HG03280 (cell line): ENCODE measurements around the gene BTNL2.

Experiments
- ATAC-seq: cut with Tn5 transposase; IDR thresholded peaks from one replicate; pipeline ENCODE4 v1.9.1; 2021; ENCODE audit warnings: mild to moderate bottlenecking, moderate library complexity; ENCODE audit not compliant: unreplicated experiment

The BTNL2 gene

GRCh38 chr6:32416036-32416435 is 9.1 kb upstream of the BTNL2 start:
- ATAC-seq, result no peak

DNA sequence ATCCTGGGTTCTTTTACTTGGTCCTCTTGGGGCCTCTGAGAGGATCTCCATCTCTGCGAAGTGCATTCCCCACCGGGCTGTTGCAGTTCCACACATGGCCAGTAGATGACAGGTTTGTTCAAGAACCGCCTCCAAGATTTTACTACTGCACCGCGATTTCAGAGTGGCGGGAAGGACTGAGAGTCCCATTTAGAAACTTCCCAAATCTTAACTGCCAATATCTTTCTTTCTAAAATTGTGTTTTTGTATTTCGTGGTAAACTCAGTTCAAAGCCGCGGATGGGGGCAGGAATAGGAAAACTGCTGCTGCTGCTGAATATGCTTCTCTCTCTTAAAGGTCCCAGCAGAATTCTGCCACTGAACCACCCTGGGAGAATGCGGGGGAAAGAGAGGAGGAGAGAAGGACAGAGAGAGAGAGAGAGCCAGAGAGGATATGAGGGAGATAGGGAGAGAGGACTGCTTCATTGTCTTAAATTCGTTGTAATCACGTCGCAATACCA is 8.6 kb upstream of the BTNL2 start:
- ATAC-seq, result peak; percentile 50

DNA sequence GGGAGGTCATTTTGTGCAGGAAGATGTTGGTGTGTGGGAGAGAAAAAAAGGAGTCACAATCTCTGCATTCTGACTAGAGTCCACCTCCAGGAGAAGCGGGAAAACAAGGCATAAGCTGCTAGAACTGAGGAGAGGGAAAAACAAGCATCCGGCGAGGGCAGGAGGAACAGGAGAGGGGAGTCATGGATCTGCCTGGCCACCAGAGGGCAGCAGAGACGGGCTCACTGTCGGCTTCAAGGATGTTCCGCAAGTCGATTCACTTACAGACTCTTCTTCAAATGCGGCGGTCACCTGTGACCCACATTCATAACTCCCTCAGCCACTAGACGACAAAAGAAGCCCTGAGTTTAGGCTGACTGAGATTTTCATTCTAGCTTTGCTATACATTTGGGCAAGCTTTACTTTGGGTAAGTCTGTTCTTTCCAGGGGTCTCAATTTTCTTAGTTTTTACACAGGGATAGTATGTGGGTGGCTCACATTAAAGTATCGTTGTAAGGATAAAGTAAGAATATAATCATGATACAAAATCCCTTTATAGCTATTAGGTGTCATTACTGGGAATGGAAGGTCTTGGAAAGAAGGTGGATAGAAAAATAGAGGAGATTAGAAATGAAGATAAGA is 6.6 kb upstream of the BTNL2 start:
- peak; percentile 65 for ATAC-seq

GRCh38 chr6:32411566-32412327 is 4.8 kb upstream of the BTNL2 start:
- no peak for ATAC-seq

GRCh38 chr6:32410906-32411305 is 3.9 kb upstream of the BTNL2 start:
- no peak for ATAC-seq

DNA sequence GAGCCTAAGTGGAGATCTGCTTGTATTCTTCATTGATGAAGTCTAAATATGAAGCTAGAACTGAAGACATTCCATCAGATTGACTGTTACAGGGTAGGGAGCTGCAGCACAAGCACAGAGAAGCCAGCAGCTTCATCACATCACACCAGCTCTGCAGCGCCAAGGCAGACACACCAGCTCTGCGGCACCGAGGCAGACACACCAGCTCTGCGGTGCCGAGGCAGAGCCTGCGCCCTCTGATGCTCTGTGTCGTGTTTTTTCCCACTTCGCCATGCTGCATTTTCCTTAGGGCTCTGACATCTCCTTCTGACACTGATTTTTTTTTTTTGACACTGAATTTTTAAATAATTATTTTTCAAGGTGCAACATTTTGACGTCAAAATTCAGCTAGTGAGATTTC is 784 bp downstream of the BTNL2 start:
- no peak for ATAC-seq

DNA sequence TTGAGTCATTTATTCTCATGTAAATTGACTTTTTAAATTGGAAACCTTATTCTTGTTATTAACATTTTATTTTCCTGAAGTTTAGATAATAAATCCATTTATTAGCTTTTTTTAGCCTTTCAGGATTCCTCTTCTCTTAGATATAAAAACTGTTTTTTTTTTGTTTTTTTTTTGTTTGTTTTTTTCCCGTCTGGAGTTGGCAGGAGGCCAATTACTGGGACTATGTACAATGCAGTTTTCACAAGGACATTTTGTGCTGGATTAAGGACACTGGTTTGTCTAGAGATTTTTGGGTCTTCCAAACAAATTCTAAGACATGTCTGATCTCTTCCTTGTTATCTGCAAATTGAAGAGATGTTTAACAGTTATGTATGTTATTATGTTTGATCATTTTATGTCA is 1.3 kb downstream of the BTNL2 start:
- ATAC-seq, result no peak

DNA sequence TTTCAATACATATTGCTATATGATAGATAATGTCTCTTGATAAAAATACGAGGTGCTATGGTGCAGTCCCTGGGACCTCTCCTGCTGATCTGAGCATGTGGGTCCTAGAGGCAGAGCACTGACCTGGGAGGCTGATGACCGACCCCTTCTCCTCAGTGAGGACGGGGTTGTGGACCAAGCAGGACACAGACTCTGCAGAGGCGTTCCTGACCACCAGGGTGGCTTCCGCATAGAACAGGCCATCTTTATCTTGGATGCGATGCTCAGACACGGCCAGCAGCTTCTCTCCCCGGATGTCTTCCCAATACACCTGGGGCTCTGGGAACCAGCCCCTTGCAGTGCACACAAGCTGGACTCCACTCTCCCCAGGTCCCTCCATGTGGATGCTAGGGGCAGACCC is 4.2 kb downstream of the BTNL2 start:
- ATAC-seq, result no peak

GRCh38 chr6:32401284-32401963 is 5.6 kb downstream of the BTNL2 start:
- no peak for ATAC-seq

DNA sequence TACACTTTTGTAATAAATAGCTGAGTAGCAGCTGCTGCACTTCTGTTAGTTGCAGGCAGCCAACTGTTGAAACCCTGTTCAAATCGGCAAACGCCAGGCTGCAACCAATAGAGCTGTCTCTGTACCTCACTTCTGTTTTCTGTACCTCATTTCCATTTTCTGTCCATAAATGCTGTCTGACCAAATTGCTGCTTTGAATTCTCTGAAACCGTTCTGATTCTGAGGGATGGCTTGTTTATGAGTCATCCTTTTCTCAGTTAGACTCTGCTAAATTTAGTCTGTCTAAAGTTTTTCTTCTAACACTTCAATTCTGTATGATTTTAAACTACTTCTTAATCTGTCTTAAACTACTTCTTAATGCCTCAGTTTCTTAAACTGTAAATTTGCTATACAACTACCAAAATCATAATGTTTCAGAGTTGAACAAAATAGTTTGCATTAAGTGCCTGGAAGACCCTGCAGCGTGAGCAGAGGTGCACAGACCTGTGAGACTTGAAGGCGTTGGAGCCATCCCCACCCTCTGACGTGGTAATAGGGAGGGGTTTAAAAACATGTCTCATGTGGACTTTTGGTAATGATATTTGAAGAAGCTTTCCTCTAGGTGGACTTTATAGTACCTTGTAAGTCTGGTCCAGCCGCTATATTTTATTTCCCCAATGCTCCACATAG is 9.6 kb downstream of the BTNL2 start:
- peak; percentile 82 for ATAC-seq

GRCh38 chr6:32396028-32396427 is 11.0 kb downstream of the BTNL2 start:
- ATAC-seq, result no peak

DNA sequence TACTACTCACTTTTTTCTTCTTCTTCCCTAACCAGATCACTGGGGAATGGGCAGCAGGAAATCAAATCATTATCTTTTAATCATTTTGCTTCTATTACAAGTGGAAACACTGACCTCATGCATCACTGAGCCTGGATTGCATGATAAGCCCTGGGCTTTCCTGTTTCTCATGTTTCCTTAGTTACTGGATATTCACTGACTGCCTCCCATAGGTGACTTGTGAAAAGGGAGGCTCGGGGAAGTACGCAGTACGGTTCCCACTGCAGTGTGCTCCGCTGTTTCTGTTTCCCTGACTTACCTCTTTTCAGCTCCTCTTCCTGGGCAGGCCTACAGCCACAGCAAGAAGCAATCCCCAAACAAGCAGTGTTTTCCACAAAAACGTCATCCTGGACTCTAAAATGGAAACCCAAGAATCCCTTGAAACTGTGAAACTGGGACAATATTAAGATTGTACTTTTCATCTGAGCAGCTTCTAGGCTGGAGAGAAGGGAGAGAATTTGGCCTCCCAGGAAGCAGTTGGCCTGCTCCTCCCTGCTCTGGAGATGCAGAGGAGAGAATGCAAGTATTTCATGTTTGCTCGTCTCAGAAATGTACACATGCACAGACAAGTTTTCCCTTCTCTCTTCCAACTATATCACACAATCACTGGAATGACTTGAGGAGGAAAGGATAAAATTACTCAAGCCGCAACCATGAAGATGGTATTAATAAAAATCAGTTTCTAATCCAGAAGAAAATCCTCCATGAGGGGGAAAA is 13.1 kb downstream of the BTNL2 start:
- ATAC-seq, result no peak

GRCh38 chr6:32391505-32391904 is 15.5 kb downstream of the BTNL2 start:
- ATAC-seq, result no peak

- ATAC-seq, result no peak
These were observed 19.2 kb downstream of the BTNL2 start for GRCh38 chr6:32387589-32388340.

GRCh38 chr6:32386040-32386439 is 20.9 kb downstream of the BTNL2 start:
- no peak for ATAC-seq

DNA sequence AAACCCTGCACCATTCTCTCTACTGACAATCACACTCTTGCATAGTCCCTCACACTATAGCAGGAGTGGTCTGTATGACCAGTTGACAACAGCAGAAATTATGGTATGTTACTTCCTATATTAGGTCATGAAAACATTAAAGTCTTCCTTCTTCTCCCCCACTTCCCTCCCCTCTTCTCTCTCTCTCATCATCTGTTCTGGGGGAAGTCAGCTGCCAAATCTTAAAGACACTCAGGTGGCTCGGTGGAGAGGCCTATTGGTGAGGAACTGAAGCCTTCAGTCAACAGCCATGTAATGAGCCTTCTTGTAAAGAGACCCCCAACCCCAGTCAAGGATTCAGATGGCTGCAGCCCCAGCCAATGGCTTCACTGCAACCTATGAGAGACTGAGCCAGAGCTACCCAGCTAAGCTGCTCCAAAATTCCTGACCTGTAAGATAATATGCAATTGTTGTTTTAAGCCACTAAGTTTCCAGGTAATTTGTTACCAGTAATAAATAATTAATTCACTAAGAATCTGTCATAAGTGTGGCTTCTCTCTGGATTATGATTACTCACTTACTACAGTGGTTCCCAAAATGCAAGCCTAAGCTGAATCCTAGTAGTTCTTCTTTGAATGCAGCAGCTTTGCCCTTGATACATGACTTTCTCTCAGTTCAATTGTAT is 24.1 kb downstream of the BTNL2 start:
- ATAC-seq, result no peak

DNA sequence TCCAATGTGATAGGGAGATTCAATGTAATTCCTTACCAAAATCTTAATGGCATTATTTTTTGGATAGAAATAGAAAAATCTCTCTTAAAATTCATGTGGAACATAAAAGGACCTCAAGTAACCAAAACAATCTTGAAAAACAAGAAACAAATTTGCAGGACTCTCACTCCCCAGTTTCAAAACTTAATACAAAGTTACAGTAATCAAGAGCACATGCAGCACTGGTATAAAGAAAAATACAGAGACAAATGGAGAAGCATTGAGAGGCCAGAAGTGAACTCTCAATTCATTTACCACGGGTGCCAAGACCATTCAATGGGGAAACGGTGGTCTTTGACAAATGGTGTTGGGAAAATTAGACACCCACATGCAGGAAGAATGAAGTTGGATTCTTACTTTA is 27.4 kb downstream of the BTNL2 start:
- no peak for ATAC-seq

DNA sequence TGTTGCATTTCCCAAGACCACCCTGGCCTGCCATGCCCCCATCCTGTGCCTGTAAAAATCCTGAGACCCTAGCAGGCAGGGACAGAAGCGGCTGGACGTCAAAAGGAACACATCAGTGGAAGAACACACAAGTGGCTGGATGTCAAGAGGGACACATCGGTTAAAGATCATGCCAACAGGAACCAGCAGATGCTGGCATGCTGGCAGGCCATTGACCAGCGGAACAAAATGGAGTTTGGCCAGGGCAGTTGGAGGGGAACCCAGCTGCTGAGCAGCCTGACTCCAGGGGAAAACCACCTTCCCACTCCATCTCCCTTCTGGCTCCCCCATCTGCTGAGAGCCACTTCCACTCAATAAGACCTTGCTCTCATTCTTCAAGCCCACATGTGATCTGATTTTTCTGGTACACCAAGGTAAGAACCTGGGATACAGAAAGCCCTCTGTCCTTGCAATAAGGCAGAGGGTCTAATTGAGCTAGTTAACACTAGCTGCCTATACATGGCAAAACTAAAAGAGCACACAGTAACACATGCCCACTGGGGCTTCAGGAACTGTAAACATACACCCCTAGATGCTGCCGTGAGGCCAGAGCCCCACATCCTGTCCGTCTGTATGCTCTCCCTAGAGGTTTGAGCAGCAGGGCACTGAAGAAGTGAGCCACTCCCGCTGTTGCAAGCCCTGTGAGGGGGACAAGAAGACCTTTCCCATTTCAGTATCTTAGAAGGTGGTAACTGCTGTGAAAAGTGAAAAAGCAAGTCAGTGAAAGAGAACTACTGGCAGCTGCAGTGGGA is 31.0 kb downstream of the BTNL2 start:
- no peak for ATAC-seq

- no peak for ATAC-seq
These were observed 35.2 kb downstream of the BTNL2 start, which contains the start of gene TSBP1 for GRCh38 chr6:32371803-32372202. Gene TSBP1, minus strand, starts transcription at chr6:32371903. Its CDS starts 197 bp downstream, at chr6:32371706.
